Testis (tissue), 3 donors: ENCODE results near the gene VKORC1. TPM values are rescaled to one million over a fixed set of nuclear protein-coding genes. Genes with fewer than 3 reads are reported as not detected.

Experiments used
- DNase-seq: peaks from one replicate; pipeline ENCODE4 v3.0.0-alpha.2; 2019
- H3K27ac ChIP-seq, 2 donors: fragments of 200-600 bp; sonication (generic); one replicate each; pipeline ENCODE4 v1.5.1; 2019
- H3K27me3 ChIP-seq: fragments of 200-600 bp; sonication (generic); one replicate; pipeline ENCODE4 v1.5.1; 2019
- H3K36me3 ChIP-seq: fragments of 200-600 bp; sonication (generic); one replicate; pipeline ENCODE4 v1.5.1; 2017; ENCODE audit warnings: low read depth; ENCODE audit errors: missing control alignments
- H3K4me1 ChIP-seq: fragments of 200-600 bp; sonication (generic); one replicate; pipeline ENCODE4 v1.5.1; 2019
- H3K4me3 ChIP-seq, 2 donors: fragments of 200-600 bp; sonication (generic); one replicate each; pipeline ENCODE4 v1.5.1; 2017 to 2019
- H3K9me3 ChIP-seq: fragments of 200-600 bp; sonication (generic); one replicate; pipeline ENCODE4 v1.5.1; 2017
- POLR2A ChIP-seq: fragments of 450-650 bp; IDR thresholded peaks from one replicate; pipeline ENCODE4 v1.6.1; 2017; ENCODE audit warnings: antibody characterized with exemption, mild to moderate bottlenecking, moderate library complexity
- WGBS, 2 donors: methylation state at CpG; one replicate each; pipeline ENCODE4 v1.1.5; 2018; 5-methylcytosine and 5-hydroxymethylcytosine counted together
- intact Hi-C: fragments of 100-400 bp; cut with DNase I; formaldehyde crosslinking; loops from one replicate; pipeline ENCODE4 v1.15.1; 2023; ENCODE audit warnings: low total_unique reads
- polyA plus RNA-seq: library from polyadenylated mRNA; stranded (reverse); fragments of 350-450 nt; fragmentation: Illumina TruSeq; extraction: RNeasy Lipid Tissue Mini Kit (QIAGEN cat#74804); gene quantifications from one replicate; pipeline ENCODE4 v1.2.3, GENCODE V29; 2014; ENCODE audit warnings: low read depth, low replicate concordance; ENCODE audit not compliant: insufficient read depth
- total RNA-seq, 2 donors: library from RNA; depleted of rRNA; stranded (reverse); fragments of >200 nt; gene quantifications; one replicate each; pipeline ENCODE4 v1.2.3, GENCODE V29; 2016
- TF ChIP-seq, protein P1 (sequence below), 3 experiments: fragments of 450-650 bp in 2 of 3; fragments of 200-600 bp in 1 of 3; sonication (generic) in 1 of 3; IDR thresholded peaks; one replicate each; pipeline ENCODE4 v1.5.1; 2016 to 2019; ENCODE audit warnings: antibody characterized with exemption in 3 of 3, mild to moderate bottlenecking in 2 of 3, moderate library complexity in 1 of 3

The VKORC1 gene
- total and polyA plus RNA-seq, 3 donors from 2014 or later = 102 to 183 (median 102) TPM

GRCh38 chr16:31083556-31083955, 11.0 kb downstream of the VKORC1 start:
- H3K9me3 ChIP-seq = no peaks in the 10 kb centered on the region
- H3K27me3 ChIP-seq = no peaks in the 10 kb centered on the region
- H3K36me3 ChIP-seq = no peaks in the 10 kb centered on the region
- intact Hi-C loops = loop anchor here (10.0 kb wide), 1 partner anchor 61 kb away; no protein-coding TSS in a partner anchor
- peaks cover 28% of the 10 kb centered on the region for H3K4me1 ChIP-seq
- no peak for DNase-seq
- H3K4me3 ChIP-seq = no peak overlapping the region
- no peak for TF ChIP-seq POLR2A
- TF ChIP-seq, protein P1, sequence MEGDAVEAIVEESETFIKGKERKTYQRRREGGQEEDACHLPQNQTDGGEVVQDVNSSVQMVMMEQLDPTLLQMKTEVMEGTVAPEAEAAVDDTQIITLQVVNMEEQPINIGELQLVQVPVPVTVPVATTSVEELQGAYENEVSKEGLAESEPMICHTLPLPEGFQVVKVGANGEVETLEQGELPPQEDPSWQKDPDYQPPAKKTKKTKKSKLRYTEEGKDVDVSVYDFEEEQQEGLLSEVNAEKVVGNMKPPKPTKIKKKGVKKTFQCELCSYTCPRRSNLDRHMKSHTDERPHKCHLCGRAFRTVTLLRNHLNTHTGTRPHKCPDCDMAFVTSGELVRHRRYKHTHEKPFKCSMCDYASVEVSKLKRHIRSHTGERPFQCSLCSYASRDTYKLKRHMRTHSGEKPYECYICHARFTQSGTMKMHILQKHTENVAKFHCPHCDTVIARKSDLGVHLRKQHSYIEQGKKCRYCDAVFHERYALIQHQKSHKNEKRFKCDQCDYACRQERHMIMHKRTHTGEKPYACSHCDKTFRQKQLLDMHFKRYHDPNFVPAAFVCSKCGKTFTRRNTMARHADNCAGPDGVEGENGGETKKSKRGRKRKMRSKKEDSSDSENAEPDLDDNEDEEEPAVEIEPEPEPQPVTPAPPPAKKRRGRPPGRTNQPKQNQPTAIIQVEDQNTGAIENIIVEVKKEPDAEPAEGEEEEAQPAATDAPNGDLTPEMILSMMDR (IDR thresholded peaks at IDR 0.05) = no peak
- H3K27ac ChIP-seq = peak overlapping the region in 1 of 2 donors; percentile 26
- 59 to 69% methylated on average over 5 of the region's 5 CpGs for WGBS, 2 donors

- Histone ChIP-seq H3K4me3 (no peak overlapping the region), H3K36me3 (no peaks in the 10 kb centered on the region), H3K9me3 (no peaks in the 10 kb centered on the region), H3K27me3 (no peaks in the 10 kb centered on the region), H3K4me1 (peaks cover 28% of the 10 kb centered on the region), H3K27ac (peak overlapping the region; percentile 31 to 39)
- DNase-seq = peak; percentile 80
- WGBS, 2 donors = 34 to 36% methylated on average over 9 of the region's 9 CpGs
- intact Hi-C loops = loop anchor here (10.0 kb wide), 1 partner anchor 62 kb away; no protein-coding TSS in a partner anchor
- no peak for TF ChIP-seq POLR2A
- TF ChIP-seq, protein P1 (IDR thresholded peaks at IDR 0.05) = no peak
These were observed 11.5 kb downstream of the VKORC1 start for GRCh38 chr16:31083081-31083480.

- intact Hi-C loops = loop anchor here (10.0 kb wide), 1 partner anchor 62 kb away; no protein-coding TSS in a partner anchor
- H3K27me3 ChIP-seq = no peaks in the 10 kb centered on the region
- no peak for DNase-seq
- H3K27ac ChIP-seq = peak overlapping the region; percentile 31 to 39
- no peaks in the 10 kb centered on the region for H3K36me3 ChIP-seq
- WGBS, 2 donors = 66 to 67% methylated on average over 14 of the region's 14 CpGs
- H3K9me3 ChIP-seq = no peaks in the 10 kb centered on the region
- no peak overlapping the region for H3K4me3 ChIP-seq
- peaks cover 28% of the 10 kb centered on the region for H3K4me1 ChIP-seq
- TF ChIP-seq, protein P1 (IDR thresholded peaks at IDR 0.05) = no peak
- no peak for TF ChIP-seq POLR2A
These were observed 12.1 kb downstream of the VKORC1 start for GRCh38 chr16:31082368-31083045.

DNA sequence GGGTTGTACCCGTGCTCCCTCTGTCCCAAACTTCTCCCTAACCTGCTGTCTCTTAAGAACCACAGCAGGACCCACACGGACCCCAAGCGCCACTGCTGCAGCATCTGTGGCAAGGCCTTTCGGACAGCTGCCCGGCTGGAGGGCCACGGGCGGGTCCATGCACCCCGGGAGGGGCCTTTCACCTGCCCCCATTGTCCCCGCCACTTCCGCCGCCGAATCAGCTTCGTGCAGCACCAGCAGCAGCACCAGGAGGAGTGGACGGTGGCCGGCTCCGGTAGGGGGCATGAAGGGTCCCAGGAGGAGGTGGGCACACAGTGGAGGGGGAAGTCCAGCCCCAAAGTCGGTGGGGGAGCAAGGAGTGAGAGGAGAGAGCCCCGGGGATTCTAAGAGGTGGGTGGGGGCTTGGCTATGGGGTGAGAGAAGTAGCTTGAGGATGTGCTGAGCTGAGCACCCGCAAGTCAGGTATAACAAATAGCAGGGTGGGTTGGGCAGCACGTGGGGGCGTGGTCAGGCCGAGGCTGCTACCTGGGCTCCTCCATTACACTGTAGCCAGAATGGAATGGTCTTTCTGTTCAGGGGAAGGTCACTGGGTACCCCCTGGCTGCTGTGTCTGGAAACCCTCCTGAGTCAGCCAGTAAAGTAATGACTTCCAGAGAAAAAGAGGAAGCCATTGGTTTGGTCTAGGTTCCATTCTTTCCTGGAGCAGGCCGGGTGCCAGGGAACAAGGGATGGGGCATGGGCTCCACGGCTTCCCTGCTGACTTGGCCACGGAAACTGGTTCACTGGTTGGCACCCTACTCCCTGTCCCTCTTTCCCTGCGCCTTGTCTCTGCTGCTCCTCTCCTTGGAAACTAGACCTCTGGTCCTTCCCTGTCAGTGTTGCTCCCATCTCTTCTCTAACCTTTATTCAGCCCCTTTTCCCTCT, 12.9 kb downstream of the VKORC1 start:
- no peaks in the 10 kb centered on the region for H3K27me3 ChIP-seq
- no peak overlapping the region for H3K4me3 ChIP-seq
- no peak for DNase-seq
- intact Hi-C loops = loop anchor here (10.0 kb wide), 1 partner anchor 63 kb away; no protein-coding TSS in a partner anchor
- H3K36me3 ChIP-seq = no peaks in the 10 kb centered on the region
- WGBS, 2 donors = 88 to 89% methylated on average over 19 to 26 of the region's 26 CpGs
- peak overlapping the region in 1 of 2 donors; percentile 31 for H3K27ac ChIP-seq
- H3K9me3 ChIP-seq = no peaks in the 10 kb centered on the region
- H3K4me1 ChIP-seq = peaks cover 28% of the 10 kb centered on the region
- TF ChIP-seq, protein P1 (IDR thresholded peaks at IDR 0.05) = no peak
- no peak for TF ChIP-seq POLR2A
